GM12878 (cell line): ENCODE data around the gene TNFAIP8L2. TPM values are rescaled to one million over a fixed set of nuclear protein-coding genes. Genes with fewer than 3 reads are reported as not detected.

Source experiments
- ATAC-seq: fragments of 200-7000 bp; cut with Tn5 transposase; 3 replicates; pipeline ENCODE4 v1.9.1; 2020; ENCODE audit warnings: mild to moderate bottlenecking, moderate library complexity
- BruUV-seq: library from RNA; stranded (reverse); fragments of 400-500 nt; replicated peaks from 2 replicates; lab custom pipeline; 2021; lab: Mats Ljungman, UMichigan
- CTCF ChIA-PET: fragments of 300-600 bp; sonication (Branson Sonifier 250); formaldehyde crosslinking; extraction: SDS; loops from one replicate; lab custom pipeline; 2021; ENCODE audit warnings: inconsistent platforms; lab: Yijun Ruan, JAX
- POLR2A ChIA-PET: fragments of 350-600 bp; formaldehyde crosslinking; extraction: SDS; loops from one replicate; lab custom pipeline; 2021; ENCODE audit warnings: inconsistent platforms; lab: Charles Lee
- RAD21 ChIA-PET: fragments of 300-600 bp; sonication (Branson Sonifier 250); formaldehyde crosslinking; loops from one replicate; lab custom pipeline; 2023; ENCODE audit warnings: antibody characterized with exemption; ENCODE audit not compliant: unreplicated experiment; lab: Charles Lee
- SMC1A ChIA-PET: fragments of 300-600 bp; sonication (Branson Sonifier 250); formaldehyde crosslinking; loops from one replicate; lab custom pipeline; 2023; ENCODE audit not compliant: unreplicated experiment, uncharacterized antibody; lab: Charles Lee
- DNase-seq: peaks from one replicate; pipeline ENCODE4 v3.0.0-alpha.2; 2011; ENCODE audit warnings: low read depth, low spot score
- FAIRE-seq: peaks from 3 replicates; lab custom pipeline; 2011; peaks lifted over from hg19 to GRCh38; lab: Jason Lieb, UNC
- H2AFZ ChIP-seq: 2 replicates; pipeline ENCODE4 v1.6.0; 2011; ENCODE audit warnings: low read depth, low read length, control low read depth; ENCODE audit not compliant: control insufficient read depth
- H3K27ac ChIP-seq: 2 replicates; pipeline ENCODE4 v1.5.1; 2011; ENCODE audit warnings: control low read depth; ENCODE audit not compliant: control insufficient read depth, insufficient read depth
- H3K27me3 ChIP-seq, 2 experiments: replicated peaks in 1 of 2; 2 replicates each; pipeline versions ENCODE4 v1.6.0 to v1.6.1; 2011; ENCODE audit warnings: low read length in 1 of 2; ENCODE audit not compliant: control insufficient read depth in 2 of 2, insufficient read depth in 2 of 2
- H3K36me3 ChIP-seq, 2 experiments: 2 replicates each; pipeline ENCODE4 v1.5.1; 2011; ENCODE audit warnings: low read length in 1 of 2; ENCODE audit not compliant: control insufficient read depth in 2 of 2, insufficient read depth in 2 of 2
- H3K4me1 ChIP-seq: 2 replicates; pipeline ENCODE4 v1.6.1; 2011; ENCODE audit warnings: mild to moderate bottlenecking, low read length, moderate library complexity, mixed read lengths; ENCODE audit not compliant: control insufficient read depth, insufficient read depth
- H3K4me2 ChIP-seq: 2 replicates; pipeline ENCODE4 v1.6.0; 2011; ENCODE audit warnings: control low read depth; ENCODE audit not compliant: control insufficient read depth, insufficient read depth
- H3K4me3 ChIP-seq: fragments of 200-600 bp; sonication (generic); 2 replicates; pipeline ENCODE4 v1.5.1; 2016
- H3K79me2 ChIP-seq: 2 replicates; pipeline ENCODE4 v1.6.0; 2011; ENCODE audit warnings: low read length; ENCODE audit not compliant: control insufficient read depth, insufficient read depth
- H3K9ac ChIP-seq: 2 replicates; pipeline ENCODE4 v1.8.0; 2011; ENCODE audit warnings: low read length, control low read depth, mixed read lengths; ENCODE audit not compliant: control insufficient read depth, insufficient read depth
- H3K9me3 ChIP-seq: replicated peaks from 3 replicates; pipeline ENCODE4 v1.5.1; 2011; ENCODE audit warnings: mild to moderate bottlenecking, low read length; ENCODE audit not compliant: control insufficient read depth, insufficient read depth
- H4K20me1 ChIP-seq: 2 replicates; pipeline ENCODE4 v1.6.0; 2011; ENCODE audit not compliant: control insufficient read depth, insufficient read depth
- BCL11A ChIP-seq: IDR thresholded peaks from 2 replicates; pipeline ENCODE4 v1.6.1; 2011; ENCODE audit warnings: low read depth, low read length
- CBX5 ChIP-seq: sonication (generic); IDR thresholded peaks from 2 replicates; pipeline ENCODE4 v1.6.1; 2016; ENCODE audit warnings: low read depth, moderate library complexity, mild to moderate bottlenecking, inconsistent platforms
- DPF2 ChIP-seq: fragments of 450-650 bp; IDR thresholded peaks from 2 replicates; pipeline ENCODE4 v1.6.1; 2017; ENCODE audit warnings: mild to moderate bottlenecking
- EZH2 ChIP-seq: IDR thresholded peaks from 2 replicates; pipeline ENCODE4 v1.6.1; 2012; ENCODE audit warnings: low read depth, mild to moderate bottlenecking, control low read depth, inconsistent platforms, low read length, borderline replicate concordance; ENCODE audit not compliant: control insufficient read depth
- GATAD2B ChIP-seq: fragments of 450-650 bp; conservative IDR thresholded peaks from 2 replicates; pipeline ENCODE4 v1.6.1; 2017; ENCODE audit warnings: low read depth, mild to moderate bottlenecking, moderate library complexity
- HCFC1 ChIP-seq: fragments of 150-350 bp; IDR thresholded peaks from 2 replicates; pipeline ENCODE4 v1.6.1; 2014; ENCODE audit warnings: low read length
- HDAC6 ChIP-seq: fragments of 200-600 bp; sonication (generic); IDR thresholded peaks from one replicate; pipeline ENCODE4 v1.8.0; 2017; ENCODE audit warnings: antibody characterized with exemption; ENCODE audit not compliant: unreplicated experiment
- JUNB ChIP-seq: IDR thresholded peaks from 2 replicates; pipeline ENCODE4 v1.6.1; 2016; ENCODE audit warnings: antibody characterized with exemption, mild to moderate bottlenecking
- MEF2A ChIP-seq: IDR thresholded peaks from 2 replicates; pipeline ENCODE4 v1.6.1; 2011; ENCODE audit warnings: low read depth, mild to moderate bottlenecking, low read length, moderate library complexity; ENCODE audit not compliant: insufficient read depth
- NKRF ChIP-seq: fragments of 450-650 bp; conservative IDR thresholded peaks from 2 replicates; pipeline ENCODE4 v1.6.1; 2017; ENCODE audit warnings: mild to moderate bottlenecking, moderate library complexity
- PBX3 ChIP-seq: IDR thresholded peaks from 2 replicates; pipeline ENCODE4 v1.6.1; 2011; ENCODE audit warnings: mild to moderate bottlenecking, low read depth, low read length, moderate library complexity; ENCODE audit not compliant: insufficient replicate concordance
- PML ChIP-seq: IDR thresholded peaks from 2 replicates; pipeline ENCODE4 v1.6.1; 2012; ENCODE audit warnings: low read length, inconsistent platforms
- POLR2AphosphoS5 ChIP-seq: IDR thresholded peaks from 2 replicates; pipeline ENCODE4 v1.6.1; 2011; ENCODE audit warnings: mild to moderate bottlenecking, low read length, inconsistent platforms
- PRDM15 ChIP-seq: fragments of 450-650 bp; formaldehyde crosslinking; IDR thresholded peaks from 2 replicates; pipeline ENCODE4 v1.4.0; 2020; ENCODE audit warnings: mild to moderate bottlenecking, moderate library complexity
- RAD51 ChIP-seq: fragments of 450-650 bp; IDR thresholded peaks from 2 replicates; pipeline ENCODE4 v1.6.1; 2016; ENCODE audit warnings: moderate library complexity, mild to moderate bottlenecking, inconsistent platforms
- RBBP5 ChIP-seq: fragments of 200-600 bp; sonication (generic); conservative IDR thresholded peaks from 2 replicates; pipeline ENCODE4 v1.6.1; 2016
- RELB ChIP-seq: fragments of 450-650 bp; IDR thresholded peaks from 2 replicates; pipeline ENCODE4 v1.6.1; 2017; ENCODE audit warnings: low read depth, mild to moderate bottlenecking, moderate library complexity
- SMAD5 ChIP-seq: IDR thresholded peaks from 2 replicates; pipeline ENCODE4 v1.6.1; 2016; ENCODE audit warnings: antibody characterized with exemption, low read depth
- WGBS: methylation state at CpG from one replicate; pipeline ENCODE4 v1.1.6; 2016; ENCODE audit warnings: low lambda C conversion rate; ENCODE audit not compliant: insufficient replicate concordance, insufficient coverage; ENCODE audit errors: missing lambda C conversion rate; 5-methylcytosine and 5-hydroxymethylcytosine counted together
- in situ Hi-C: fragments of 300-500 bp; cut with MboI; formaldehyde crosslinking; loops from 9 replicates; pipeline ENCODE4 v1.14.3; 2018; ENCODE audit warnings: mixed read lengths
- intact Hi-C: fragments of 100-400 bp; cut with micrococcal nuclease; formaldehyde crosslinking; loops from one replicate; pipeline ENCODE4 v1.14.2; 2022; ENCODE audit not compliant: unreplicated experiment
- polyA plus RNA-seq, 11 experiments: library from polyadenylated mRNA; depleted of rRNA in 4 of 11; unstranded in 6 of 11; stranded (reverse) in 5 of 11; fragments of >200 nt; fragmentation: Nextera tagmentation in 4 of 11; fragmentation: Illumina TruSeq in 1 of 11; extraction: Ambion mirVana in 4 of 11; extraction: Trizol in 1 of 11; gene quantifications; 1 replicate in 1 of 11; 2 replicates in 10 of 11; pipeline versions ENCODE4 v1.2.1 to v1.2.3, GENCODE V29; 2011 to 2016; ENCODE audit warnings: inconsistent platforms in 2 of 11, missing spikeins in 2 of 11, low read depth in 1 of 11
- total RNA-seq, 4 experiments: library from RNA; depleted of rRNA in 3 of 4; stranded (reverse); fragments of >200 nt in 3 of 4; fragmentation: Illumina TruSeq in 1 of 4; extraction: Trizol in 1 of 4; gene quantifications; 2 replicates each; pipeline versions ENCODE4 v1.2.1 to v1.2.3, GENCODE V29; 2013 to 2021

Gene TNFAIP8L2
- total and polyA plus RNA-seq, 10 of the 15 experiments (the other 5 are each of a cell fraction or from before 2014, with no cell fraction given), result 5.4 to 26.3 (median 14.2) TPM

GRCh38 chr1:151108331-151108730, 48.1 kb upstream of the TNFAIP8L2 start:
- no peaks in the 10 kb centered on the region for H3K9me3 ChIP-seq
- no peak overlapping the region for H3K4me2 ChIP-seq
- H3K27ac ChIP-seq, result no peak overlapping the region
- H3K4me1 ChIP-seq, result no peaks in the 10 kb centered on the region
- no peak overlapping the region for H3K4me3 ChIP-seq
- no peaks in the 10 kb centered on the region for H3K79me2 ChIP-seq
- ChIA-PET POLR2A (interaction anchor here (0.6 kb wide), 1 partner anchor 31 kb away, joined by 7 read pairs; no protein-coding TSS in a partner anchor), SMC1A (interaction anchor here (1.4 to 3.3 kb wide), 2 partner anchors 9 to 49 kb away, joined by 4 to 15 read pairs; partner anchors contain the start of gene TNFAIP8L2), RAD21 (no interaction called here), CTCF (interaction anchor here (0.6 to 1.0 kb wide), 2 partner anchors 8 kb away, joined by 3 to 6 read pairs; no protein-coding TSS in a partner anchor)
- H4K20me1 ChIP-seq, result no peaks in the 10 kb centered on the region
- FAIRE-seq (no peak), ATAC-seq (no peak), DNase-seq (no peak)
- WGBS, result 66% methylated on average over 5 of the region's 5 CpGs
- no peaks in the 10 kb centered on the region for H3K36me3 ChIP-seq
- H3K27me3 ChIP-seq, result no peaks in the 10 kb centered on the region
- BruUV-seq, result no TSS peak
- in situ Hi-C loops, result no loop called here
- no peak overlapping the region for H3K9ac ChIP-seq
- intact Hi-C loops, result no loop called here
- no peak overlapping the region for H2AFZ ChIP-seq
- TF ChIP-seq CBX5 (no peak), RAD51 (no peak), EZH2 (no peak), BCL11A (no peak), HDAC6 (no peak), POLR2AphosphoS5 (no peak), PRDM15 (CRISPR knock-in tag) (no peak), SMAD5 (no peak), RELB (no peak), HCFC1 (no peak), PML (no peak), MEF2A (no peak), DPF2 (no peak), NKRF (no peak), JUNB (no peak), PBX3 (no peak), GATAD2B (no peak), RBBP5 (no peak)
